Activated CD4-positive, alpha-beta T cell treated with anti-CD3 and anti-CD28 coated beads for 1 hour (primary cell): ENCODE results near the gene SNX33.

ENCODE experiments used
- DNase-seq: peaks from one replicate; pipeline ENCODE4 v3.0.0-alpha.2; 2020

The SNX33 gene

DNA sequence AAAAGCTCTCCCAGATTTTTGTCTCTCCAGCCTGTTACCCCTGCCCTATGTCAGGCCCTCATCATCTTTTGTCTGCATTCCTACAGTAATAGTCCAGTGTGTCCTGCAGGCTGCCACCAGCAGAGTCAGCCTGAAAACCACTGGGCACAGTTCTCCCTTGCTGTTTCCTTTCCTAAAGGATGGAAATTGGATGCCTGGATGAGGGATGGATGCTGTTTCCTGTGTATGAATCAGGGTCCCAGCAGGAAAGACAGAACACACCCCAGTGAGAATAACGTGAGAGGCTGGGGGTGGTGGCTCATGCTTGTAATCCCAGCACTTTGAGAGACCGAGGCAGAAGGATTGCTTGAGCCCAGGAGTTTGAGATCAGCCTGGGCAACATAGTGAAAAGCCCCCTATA lies 3.3 kb upstream of the SNX33 start:
- no peak for DNase-seq

DNA sequence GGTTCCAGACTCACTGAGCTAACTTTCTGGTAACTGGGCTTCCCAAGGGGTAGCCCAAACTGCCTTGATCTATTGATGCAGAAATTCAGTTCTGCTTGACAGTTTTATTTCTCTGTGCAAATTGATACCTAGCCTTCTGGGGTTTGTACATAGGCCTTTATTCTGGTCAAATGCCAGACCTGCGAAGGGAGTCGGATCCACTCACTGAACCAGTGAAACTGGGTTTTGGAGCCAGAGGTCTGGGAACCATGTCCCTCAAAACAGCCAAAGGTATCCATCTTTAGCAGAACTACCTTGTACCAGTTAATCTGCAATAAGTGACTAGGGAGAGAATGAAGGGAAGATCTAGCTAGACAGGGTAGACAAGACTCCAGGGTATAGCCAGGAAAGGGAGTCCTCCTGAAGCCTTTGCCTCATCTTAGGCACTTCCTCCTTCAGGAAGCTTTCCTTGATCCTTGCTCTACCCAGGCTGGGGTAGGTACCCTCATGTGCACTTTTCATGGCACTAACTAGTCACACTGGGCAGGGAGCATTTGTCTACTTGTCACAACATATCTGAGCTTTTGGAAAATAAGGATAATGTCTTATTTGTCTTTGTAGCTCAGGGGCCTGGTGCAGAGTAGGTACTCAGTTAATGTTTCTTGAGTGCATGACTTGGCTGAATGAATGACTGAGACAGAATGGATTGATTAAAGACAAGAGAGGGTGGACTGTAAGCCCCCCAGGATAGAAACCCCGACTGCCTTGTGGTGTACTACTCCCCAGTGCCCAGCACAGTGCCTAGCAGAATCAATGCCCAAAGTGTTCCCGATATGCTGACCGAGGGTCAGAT lies 1.4 kb upstream of the SNX33 start:
- DNase-seq: no peak

DNA sequence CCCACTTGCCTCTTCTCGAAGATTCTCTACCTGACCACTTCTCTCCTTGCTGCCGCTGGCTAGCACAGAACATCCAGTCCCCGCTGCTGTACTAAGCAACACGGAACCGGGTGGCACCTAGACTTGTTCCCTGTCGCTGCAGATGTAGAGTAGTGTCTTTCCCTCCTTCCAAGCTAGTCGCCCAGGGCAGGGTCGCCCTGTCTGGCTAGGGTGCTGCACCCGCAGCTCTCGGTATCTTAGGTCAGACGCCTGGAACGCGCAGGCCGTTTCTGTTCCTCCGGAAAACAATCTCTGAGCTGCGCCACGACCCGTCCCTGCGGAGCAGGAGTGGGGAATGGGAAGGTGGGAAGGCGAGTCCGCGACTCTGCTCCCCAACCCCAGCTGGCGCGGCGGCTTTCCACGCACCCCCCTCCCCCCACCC lies 758 bp upstream of the SNX33 start:
- DNase-seq: no peak

DNA sequence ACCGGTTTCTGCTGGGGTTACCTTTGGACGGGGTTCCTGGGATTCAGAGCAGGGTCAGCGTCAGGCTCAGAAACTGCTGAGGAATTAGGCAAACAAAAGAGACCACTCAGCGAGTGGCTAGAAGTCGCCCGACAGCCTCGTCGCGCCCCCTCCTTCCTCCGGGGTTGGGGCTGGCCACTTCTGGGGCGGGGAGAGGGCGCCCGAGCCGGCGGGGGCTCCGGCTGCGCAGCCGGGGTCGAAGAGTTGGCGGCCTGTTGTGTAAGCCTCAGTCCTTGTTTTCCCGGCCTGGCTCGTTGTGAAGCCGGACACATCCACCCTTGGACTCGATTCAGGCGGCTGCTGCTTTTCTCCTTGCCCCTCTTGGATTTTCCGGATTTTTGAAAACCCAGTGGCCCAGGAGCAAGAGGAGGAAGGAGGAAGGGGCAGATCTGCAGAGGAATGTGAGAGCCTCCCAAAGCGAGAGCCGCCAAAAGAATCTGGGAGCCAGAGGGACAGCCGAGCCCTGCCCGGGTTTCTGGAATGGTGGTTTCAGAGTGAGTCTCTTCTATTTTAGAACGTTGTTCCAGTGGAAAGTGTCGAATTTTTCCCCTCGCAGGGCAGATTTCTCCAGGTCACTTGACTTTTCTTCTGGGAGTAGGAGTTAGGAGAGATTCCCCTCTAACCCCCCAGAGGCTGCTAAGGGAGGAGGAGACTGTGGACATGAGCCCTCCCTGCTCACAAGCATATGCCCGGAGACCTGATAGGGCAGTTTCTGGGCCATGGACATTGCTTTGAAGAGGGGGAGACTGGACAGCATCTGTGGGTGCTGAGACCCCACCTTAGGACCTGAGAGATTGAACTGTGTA lies 666 bp downstream of the SNX33 start:
- DNase-seq: no peak

DNA sequence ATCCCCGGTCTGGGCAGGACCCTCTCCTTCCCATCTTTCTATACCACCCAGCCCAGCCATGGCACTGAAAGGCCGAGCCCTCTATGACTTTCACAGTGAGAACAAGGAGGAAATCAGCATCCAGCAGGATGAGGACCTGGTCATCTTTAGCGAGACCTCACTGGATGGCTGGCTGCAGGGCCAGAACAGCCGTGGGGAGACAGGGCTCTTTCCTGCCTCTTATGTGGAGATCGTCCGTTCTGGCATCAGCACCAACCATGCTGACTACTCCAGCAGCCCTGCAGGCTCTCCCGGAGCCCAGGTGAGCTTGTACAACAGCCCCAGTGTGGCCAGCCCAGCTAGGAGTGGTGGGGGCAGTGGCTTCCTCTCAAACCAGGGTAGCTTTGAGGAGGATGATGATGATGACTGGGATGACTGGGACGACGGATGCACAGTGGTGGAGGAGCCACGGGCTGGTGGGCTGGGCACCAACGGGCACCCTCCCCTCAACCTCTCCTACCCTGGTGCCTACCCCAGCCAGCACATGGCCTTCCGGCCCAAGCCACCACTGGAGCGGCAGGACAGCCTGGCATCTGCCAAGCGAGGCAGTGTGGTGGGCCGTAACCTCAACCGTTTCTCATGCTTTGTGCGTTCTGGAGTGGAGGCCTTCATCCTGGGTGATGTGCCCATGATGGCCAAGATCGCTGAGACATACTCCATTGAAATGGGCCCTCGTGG lies 1.5 kb downstream of the SNX33 start:
- DNase-seq: no peak

DNA sequence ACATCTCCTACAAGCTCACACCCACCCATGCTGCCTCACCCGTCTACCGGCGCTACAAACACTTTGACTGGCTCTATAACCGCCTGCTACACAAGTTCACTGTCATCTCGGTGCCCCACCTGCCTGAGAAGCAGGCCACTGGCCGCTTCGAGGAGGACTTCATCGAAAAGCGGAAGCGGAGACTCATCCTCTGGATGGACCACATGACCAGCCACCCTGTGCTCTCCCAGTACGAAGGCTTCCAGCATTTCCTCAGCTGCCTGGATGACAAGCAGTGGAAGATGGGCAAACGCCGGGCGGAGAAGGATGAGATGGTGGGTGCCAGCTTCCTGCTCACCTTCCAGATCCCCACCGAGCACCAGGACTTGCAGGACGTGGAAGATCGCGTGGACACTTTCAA lies 2.1 kb downstream of the SNX33 start:
- no peak for DNase-seq

DNA sequence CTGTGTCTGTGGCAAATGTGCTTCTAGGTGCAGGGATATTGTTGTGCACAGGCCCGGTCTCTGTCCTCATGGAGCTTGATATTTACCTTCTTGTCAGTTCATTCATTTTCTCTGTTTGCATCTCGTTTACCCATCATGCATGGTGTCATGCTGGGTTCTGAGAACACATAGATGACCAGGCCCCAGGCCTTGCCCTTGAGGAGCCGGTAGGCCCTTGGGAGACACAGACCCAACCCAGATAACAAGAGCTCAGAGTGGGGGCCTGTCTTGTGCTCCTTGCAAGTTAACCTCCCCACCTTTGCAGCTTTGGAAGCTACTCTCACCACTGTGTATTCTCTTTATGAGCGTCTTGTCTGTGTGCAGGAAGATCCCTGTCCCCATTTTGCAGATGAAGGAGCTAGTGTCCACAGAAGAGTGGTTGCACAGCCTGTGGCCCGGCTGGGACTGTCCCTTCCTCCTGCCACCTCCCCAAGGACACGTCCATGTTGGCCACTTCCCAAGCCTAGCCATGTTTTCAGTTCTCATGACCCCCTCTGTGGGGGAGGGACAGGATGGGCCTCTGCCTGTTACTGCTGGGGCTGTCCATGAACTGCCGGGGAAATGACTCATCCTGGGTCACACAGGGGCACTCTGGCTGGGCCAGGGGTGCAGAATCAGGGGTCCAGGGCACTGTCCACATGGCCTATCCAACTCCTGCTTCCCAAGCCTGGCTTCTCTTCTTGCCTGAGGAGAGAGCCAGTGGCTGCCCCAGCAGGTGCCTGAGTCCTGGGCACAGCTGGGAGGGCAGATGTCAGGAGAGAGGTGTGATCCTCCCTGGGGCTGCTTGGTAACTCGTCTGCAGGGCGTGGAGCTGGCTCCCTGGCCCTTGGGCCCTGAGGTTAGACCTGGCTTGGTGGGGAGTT lies 3.4 kb downstream of the SNX33 start:
- no peak for DNase-seq

DNA sequence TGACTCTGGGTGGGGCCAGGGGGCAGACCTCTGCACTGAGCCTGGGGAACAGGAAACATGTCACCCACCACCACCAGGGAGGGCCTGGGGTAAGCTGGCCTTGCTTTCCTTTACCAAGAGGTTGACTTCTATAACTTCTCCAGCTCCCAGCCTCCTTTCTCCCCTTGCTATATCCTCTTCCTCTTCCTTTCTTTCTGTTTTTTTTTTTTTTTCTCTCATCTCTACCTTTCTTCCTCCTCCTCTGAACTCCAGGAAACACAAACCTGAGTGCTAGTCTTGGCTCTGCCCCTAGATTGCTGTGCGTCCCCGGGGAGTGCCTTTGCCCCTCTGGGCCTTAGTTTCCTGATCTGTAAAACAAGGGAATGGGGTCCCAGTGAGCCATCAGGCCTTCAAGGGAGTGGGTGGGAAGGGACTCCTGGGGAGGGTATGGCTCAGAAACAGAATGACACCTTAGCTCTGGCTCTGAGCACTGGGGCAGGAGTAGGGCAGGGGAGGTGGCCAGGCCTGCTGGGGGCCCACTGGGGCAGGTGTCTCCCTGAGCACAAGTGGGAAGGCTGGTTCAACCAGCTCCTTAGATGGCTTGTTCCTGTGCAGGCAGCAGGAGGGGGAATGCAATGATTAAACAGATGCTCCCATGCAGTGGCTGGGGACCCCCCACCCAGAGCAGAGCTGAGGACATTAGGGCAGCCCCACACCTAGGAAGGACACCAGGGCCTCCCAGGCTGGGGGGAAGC lies 4.3 kb downstream of the SNX33 start:
- DNase-seq: no peak

DNA sequence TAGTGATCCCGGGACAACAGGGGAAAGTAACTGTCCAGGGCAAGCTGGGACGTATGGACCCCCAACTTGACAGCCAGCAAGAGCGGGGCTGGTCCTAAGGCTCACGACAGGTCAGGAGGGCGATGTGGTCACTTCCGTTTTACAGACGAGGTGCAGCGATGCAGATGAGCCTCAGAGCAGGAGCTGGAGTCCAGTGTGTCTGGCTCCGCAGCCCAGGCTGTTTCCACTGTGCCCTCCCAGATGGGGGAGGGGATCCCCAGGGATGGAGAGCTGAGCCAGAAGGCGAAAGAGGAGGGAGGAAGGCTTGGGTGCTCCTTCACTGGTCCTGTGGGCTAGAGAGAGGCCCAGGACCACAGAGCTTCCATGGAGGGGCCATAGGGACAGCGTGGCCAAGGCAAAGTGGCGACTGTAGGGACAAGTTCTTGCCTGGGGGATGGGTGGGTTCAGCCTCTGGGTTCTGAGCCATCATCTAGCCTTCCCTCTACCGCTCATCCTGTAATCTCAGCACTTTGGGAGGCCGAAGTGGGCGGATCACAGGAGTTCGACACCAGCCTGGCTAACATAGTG lies 5.7 kb downstream of the SNX33 start:
- DNase-seq: no peak

DNA sequence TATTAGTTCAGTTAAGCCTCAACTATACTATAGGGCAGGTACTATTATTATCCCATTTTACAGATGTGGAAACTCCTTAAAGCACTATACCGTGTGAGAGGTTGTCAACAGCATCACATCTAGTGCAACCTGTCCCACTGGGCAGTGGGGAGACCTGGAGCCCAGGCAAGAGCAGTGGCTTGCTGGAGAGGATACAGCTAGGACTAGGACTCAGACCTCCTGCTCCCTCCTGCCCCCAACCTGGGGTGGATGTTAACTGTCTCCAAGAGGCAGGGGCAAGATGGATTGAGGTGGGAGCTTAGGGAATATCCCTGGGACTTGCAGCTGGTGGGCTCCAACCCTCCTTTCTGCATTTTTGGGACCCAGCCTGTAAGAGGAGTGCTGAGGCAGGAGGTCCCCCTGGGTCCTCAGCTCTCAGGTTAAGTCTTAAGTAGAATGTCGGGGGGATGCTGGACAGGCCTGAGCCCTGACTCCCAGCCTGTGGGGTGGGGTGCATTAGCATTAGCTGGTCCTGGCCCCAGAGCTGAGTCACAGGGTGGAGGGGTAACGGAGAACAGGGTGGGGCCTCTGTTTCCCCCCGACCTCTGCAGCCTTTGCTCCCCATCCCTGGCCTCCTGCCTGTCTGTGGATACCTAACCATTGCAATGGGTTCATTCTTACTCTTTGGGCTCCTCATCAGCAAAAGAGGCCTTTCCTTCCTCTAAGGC lies 6.6 kb downstream of the SNX33 start:
- DNase-seq: no peak

DNA sequence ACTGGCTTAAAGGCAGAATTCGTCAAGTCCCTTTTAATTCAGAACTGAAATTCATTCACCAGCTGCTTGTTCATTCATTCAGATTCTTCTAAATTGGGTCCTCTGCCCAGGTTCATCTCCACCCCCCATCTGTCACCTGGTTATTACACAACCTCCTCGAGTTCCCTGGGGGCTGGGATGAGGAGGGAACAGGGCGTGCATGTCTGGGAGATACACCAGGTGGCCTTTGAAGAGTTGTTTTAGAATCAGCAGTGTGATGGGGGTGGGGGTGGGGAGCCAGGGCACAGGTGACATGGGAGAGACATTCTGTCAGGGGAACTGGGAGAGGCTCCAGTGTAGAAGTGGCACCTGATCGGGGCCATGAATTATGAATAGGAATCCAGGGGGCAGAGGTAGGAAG lies 8.2 kb downstream of the SNX33 start:
- no peak for DNase-seq

DNA sequence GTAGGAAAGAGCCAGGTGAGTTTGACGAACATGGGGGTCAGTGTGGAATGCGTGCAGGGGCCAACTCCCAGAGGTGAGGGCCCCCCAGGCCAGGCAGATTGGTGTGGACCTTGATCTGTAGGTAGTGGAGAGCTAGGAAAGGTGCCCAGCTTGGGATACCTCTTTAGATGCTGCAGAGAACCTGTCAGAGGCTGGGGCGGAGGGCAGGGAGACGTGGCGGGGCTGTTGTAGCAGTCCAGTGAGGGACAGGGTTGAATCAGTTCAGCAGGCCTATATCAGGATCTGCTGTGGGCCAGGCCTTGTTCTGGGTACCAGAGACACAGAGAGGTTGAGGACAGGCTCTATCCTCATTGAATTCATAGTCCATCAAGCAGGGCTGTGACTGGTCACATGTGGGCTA lies 8.6 kb downstream of the SNX33 start:
- no peak for DNase-seq

DNA sequence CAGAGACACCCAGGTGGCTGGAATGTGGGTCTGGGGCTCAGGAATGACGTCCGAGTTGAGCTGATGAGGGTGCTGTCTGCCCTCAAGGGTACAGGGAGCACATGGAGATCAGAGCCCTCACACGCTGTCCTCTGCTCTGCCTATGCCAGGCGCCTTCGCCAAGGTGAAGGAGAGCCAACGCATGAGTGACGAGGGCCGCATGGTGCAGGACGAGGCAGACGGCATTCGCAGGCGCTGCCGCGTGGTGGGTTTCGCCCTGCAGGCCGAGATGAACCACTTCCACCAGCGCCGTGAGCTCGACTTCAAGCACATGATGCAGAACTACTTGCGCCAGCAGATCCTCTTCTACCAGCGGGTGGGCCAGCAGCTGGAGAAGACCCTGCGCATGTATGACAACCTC lies 9.1 kb downstream of the SNX33 start:
- no peak for DNase-seq

DNA sequence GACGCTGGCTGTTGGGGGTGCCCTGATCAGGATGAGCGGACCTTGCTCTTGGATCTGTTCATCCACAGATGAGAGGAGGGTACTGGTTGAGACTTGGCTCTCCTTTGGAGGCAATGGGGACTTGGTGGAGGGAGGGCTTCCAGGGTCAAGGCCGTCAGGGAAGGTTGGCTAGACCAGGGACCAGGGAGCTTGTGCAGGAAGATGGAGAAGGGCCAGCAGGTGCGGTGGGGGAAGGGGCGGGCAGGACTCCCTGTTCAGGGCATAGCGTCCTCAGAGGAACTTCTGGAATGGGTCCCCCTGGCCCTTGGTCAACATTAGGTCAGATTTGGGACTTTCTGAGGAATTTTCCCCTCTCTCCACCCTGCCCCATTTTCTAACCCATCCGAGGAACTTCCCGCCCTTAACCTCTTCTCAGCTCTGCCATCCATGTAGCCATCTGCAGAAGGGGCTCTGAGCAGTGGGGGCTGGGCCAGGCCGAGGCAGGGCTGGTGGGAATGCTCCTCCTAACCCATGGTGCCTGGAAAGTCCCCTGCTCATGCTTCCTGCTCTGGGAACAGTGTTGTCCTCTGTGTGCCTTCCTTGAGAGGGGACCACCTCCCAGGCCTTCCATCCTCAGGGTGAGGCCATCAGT lies 11.5 kb downstream of the SNX33 start:
- no peak for DNase-seq

DNA sequence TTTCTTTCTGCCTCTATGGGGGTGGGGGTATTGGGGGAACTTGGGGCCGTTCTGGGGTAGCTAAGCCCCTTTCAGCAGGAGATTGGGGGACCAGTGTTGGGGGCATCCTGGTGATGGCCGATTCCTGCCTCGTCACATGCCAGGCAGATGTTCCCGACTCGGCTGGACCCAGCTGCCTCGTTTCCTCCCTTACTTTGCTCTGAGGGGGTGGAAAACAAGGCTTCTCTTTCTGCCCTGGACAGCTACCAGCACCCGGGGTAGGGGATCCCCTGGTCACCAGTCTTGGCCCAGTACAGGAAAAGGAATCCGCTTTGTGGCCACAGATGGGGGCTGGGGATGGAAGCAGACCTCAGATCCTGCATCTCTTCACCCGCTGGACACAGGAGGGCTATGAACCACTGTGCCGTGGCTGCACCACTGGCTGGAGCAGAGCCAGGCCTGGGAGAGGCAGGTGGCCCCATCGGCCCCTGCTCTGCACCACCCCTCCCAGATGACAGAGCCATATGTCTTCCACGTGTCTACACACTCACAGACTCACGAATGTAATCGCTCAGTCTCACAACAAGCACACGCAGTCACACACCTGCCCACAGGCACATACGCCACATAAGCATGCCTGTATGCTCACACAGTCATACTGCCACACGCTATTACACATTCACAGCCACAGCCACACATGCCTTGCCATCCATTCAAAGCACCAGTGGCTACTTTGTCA lies 12.4 kb downstream of the SNX33 start:
- DNase-seq: no peak

DNA sequence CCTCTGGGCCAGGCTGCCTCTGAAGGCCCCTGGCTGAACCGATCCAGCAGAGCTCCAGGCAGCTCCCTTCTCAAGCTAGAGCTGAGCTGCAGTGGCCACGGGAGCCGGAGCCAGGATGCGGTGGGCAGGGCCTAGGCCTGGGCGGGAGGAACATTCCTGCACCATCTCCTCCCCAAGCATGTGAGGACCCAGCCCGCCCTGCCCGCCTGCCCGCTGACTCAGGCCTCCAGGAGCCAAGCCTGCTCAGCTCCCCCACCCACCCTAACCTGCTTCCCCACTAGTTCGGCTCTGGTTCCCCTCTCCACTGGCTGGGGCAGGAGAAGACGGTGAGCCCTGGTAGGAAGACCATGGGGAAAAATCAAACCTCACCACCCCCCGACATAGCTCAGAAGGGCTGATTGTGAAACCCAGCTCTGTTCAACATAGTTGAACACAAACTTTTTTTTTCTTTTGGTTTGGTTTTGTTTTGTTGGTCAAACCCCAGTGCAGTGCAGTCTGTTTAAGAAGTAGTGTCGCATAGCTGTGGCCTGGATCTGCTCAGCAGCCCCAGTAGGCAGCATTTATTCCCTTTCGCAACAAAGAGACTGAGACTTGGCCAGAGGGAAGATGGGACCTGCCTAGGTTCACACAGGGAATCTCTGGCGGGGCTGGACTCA lies 13.5 kb downstream of the SNX33 start:
- no peak for DNase-seq

DNA sequence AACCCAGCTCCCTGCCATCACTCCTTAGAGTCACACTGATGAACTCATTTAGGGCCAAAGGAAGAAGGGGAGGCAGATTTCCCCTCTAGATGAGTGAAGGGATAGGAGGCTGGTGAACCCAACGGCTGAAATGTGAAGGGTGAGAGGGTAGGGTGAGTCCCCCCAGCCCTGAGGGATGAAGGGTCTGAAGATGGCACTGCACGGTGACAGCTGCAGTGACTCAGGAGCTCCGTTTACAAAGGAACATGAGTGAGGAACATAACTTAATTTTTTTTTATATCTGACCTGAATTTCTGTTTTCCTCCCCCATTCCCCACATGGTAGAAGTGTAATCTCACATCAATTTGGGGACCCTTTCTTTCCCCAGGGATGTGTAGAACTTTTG lies 14.0 kb downstream of the SNX33 start:
- DNase-seq: no peak

DNA sequence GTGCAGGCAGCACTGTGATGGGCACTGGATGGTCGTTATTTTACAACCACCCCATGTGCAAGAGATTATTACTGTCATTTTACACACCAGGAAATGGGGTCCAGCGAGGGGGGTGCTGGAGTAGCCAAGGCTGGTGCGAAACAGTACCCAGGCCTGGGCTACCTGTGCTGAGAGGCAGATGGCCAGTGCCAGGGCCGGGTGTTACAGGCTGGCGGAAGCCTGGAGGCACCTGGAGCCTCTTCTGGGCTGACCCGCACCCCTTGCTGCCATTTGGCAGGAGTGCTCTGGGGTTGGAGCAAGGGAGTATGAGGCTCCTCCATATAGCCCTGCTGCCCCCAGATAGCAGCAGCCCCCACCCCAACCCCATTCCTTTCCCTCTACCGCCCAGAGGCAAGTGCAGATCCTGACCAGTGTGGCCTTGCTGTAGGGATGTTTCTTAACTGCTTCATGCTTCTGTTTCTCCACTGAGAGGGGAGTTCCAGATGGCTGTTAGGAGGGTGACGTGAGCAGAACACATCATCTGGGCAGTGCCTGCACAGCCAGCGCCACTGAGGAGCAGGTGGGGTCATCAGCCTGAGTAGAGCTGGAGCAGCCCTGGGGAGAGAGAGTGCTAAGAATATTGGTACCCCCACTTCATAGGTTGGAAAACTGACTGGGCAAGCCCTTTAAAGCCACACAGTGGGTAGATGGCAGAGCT lies 15.3 kb downstream of the SNX33 start:
- no peak for DNase-seq
